HL-60 (cell line): ENCODE results near the gene KSR1.

Experiments used
- GABPA ChIP-seq: IDR thresholded peaks from 2 replicates; pipeline ENCODE4 v1.6.1; 2012; ENCODE audit warnings: low read depth
- POLR2AphosphoS5 ChIP-seq: IDR thresholded peaks from 2 replicates; pipeline ENCODE4 v1.6.1; 2012; ENCODE audit warnings: low read depth
- TF ChIP-seq, protein P1 (sequence below): IDR thresholded peaks from one replicate; pipeline ENCODE4 v1.5.1; 2011; ENCODE audit warnings: low read length, control low read depth, inconsistent platforms; ENCODE audit not compliant: insufficient read depth
- TF ChIP-seq, protein P2 (sequence below): IDR thresholded peaks from 2 replicates; pipeline ENCODE4 v1.6.1; 2012; ENCODE audit warnings: low read depth; ENCODE audit not compliant: insufficient replicate concordance

GRCh38 chr17:27422601-27423000, 33.6 kb upstream of the KSR1 start:
- TF ChIP-seq, protein P1, sequence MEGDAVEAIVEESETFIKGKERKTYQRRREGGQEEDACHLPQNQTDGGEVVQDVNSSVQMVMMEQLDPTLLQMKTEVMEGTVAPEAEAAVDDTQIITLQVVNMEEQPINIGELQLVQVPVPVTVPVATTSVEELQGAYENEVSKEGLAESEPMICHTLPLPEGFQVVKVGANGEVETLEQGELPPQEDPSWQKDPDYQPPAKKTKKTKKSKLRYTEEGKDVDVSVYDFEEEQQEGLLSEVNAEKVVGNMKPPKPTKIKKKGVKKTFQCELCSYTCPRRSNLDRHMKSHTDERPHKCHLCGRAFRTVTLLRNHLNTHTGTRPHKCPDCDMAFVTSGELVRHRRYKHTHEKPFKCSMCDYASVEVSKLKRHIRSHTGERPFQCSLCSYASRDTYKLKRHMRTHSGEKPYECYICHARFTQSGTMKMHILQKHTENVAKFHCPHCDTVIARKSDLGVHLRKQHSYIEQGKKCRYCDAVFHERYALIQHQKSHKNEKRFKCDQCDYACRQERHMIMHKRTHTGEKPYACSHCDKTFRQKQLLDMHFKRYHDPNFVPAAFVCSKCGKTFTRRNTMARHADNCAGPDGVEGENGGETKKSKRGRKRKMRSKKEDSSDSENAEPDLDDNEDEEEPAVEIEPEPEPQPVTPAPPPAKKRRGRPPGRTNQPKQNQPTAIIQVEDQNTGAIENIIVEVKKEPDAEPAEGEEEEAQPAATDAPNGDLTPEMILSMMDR: no peak
- TF ChIP-seq, protein P2, sequence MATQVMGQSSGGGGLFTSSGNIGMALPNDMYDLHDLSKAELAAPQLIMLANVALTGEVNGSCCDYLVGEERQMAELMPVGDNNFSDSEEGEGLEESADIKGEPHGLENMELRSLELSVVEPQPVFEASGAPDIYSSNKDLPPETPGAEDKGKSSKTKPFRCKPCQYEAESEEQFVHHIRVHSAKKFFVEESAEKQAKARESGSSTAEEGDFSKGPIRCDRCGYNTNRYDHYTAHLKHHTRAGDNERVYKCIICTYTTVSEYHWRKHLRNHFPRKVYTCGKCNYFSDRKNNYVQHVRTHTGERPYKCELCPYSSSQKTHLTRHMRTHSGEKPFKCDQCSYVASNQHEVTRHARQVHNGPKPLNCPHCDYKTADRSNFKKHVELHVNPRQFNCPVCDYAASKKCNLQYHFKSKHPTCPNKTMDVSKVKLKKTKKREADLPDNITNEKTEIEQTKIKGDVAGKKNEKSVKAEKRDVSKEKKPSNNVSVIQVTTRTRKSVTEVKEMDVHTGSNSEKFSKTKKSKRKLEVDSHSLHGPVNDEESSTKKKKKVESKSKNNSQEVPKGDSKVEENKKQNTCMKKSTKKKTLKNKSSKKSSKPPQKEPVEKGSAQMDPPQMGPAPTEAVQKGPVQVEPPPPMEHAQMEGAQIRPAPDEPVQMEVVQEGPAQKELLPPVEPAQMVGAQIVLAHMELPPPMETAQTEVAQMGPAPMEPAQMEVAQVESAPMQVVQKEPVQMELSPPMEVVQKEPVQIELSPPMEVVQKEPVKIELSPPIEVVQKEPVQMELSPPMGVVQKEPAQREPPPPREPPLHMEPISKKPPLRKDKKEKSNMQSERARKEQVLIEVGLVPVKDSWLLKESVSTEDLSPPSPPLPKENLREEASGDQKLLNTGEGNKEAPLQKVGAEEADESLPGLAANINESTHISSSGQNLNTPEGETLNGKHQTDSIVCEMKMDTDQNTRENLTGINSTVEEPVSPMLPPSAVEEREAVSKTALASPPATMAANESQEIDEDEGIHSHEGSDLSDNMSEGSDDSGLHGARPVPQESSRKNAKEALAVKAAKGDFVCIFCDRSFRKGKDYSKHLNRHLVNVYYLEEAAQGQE: no peak
- TF ChIP-seq GABPA (no peak), POLR2AphosphoS5 (no peak)
